C4-2B (cell line): Measurements from ENCODE around the gene GNAT1.

Source experiments
- ZFX ChIP-seq: fragments of 450-650 bp; IDR thresholded peaks from 2 replicates; pipeline ENCODE4 v1.6.1; 2017
- TF ChIP-seq, protein P1 (sequence below): fragments of 450-650 bp; conservative IDR thresholded peaks from 2 replicates; pipeline ENCODE4 v1.5.1; 2017; ENCODE audit warnings: mild to moderate bottlenecking

- TF ChIP-seq, protein P1, sequence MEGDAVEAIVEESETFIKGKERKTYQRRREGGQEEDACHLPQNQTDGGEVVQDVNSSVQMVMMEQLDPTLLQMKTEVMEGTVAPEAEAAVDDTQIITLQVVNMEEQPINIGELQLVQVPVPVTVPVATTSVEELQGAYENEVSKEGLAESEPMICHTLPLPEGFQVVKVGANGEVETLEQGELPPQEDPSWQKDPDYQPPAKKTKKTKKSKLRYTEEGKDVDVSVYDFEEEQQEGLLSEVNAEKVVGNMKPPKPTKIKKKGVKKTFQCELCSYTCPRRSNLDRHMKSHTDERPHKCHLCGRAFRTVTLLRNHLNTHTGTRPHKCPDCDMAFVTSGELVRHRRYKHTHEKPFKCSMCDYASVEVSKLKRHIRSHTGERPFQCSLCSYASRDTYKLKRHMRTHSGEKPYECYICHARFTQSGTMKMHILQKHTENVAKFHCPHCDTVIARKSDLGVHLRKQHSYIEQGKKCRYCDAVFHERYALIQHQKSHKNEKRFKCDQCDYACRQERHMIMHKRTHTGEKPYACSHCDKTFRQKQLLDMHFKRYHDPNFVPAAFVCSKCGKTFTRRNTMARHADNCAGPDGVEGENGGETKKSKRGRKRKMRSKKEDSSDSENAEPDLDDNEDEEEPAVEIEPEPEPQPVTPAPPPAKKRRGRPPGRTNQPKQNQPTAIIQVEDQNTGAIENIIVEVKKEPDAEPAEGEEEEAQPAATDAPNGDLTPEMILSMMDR = no peak
- TF ChIP-seq ZFX = no peak
These were observed 34.6 kb upstream of the GNAT1 start for GRCh38 chr3:50156549-50157493.
